ENCODE data around the gene KCNMB2. TPM values are rescaled to one million over a fixed set of nuclear protein-coding genes. Genes with fewer than 3 reads are reported as not detected.

Gene KCNMB2
- total and polyA plus RNA-seq, 8 donors: 0.48 to 3.7 (median 1.8) TPM; not detected in 4

DNA sequence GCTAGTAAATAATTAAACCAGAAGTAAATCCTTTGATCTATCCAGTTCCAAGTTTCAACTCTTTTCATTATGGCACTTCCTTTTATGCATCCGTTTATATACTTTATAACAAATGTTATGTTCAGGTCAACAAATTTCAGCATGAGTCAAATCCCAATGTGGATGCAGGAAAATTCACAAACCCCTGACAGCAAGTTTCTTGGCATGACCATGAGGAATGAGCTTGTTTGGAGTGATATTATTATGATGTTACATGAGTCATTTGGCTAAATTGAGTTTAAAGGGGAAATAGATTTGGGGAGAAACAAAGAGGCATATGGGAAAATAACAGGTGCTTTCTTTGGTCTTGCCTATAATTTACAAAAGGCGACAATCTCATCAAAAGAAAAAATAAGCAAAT is 32.1 kb upstream of the KCNMB2 start:
- WGBS, 5 donors: 51 to 66% (median 55%) methylated on average over 2 of the region's 2 CpGs
- intact Hi-C loops (cut with DNase I; ENCODE audit: low total_unique reads): no loop called here
- Histone ChIP-seq H3K4me3 (no peak overlapping the region), H3K9me3 (no peaks in the 10 kb centered on the region), H3K36me3 (no peaks in the 10 kb centered on the region), H3K27me3 (no peaks in the 10 kb centered on the region), H3K27ac (no peak overlapping the region), H3K4me1 (peaks cover 5 to 19% (median 14%) of the 10 kb centered on the region in 4 donors)
- no peak for DNase-seq
- TF ChIP-seq POLR2A (IDR thresholded peaks at IDR 0.05) (no peak), EP300 (IDR thresholded peaks at IDR 0.05) (no peak), POLR2AphosphoS5 (IDR thresholded peaks at IDR 0.05) (no peak)
- TF ChIP-seq, protein P1, sequence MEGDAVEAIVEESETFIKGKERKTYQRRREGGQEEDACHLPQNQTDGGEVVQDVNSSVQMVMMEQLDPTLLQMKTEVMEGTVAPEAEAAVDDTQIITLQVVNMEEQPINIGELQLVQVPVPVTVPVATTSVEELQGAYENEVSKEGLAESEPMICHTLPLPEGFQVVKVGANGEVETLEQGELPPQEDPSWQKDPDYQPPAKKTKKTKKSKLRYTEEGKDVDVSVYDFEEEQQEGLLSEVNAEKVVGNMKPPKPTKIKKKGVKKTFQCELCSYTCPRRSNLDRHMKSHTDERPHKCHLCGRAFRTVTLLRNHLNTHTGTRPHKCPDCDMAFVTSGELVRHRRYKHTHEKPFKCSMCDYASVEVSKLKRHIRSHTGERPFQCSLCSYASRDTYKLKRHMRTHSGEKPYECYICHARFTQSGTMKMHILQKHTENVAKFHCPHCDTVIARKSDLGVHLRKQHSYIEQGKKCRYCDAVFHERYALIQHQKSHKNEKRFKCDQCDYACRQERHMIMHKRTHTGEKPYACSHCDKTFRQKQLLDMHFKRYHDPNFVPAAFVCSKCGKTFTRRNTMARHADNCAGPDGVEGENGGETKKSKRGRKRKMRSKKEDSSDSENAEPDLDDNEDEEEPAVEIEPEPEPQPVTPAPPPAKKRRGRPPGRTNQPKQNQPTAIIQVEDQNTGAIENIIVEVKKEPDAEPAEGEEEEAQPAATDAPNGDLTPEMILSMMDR (IDR thresholded peaks at IDR 0.05): no peak

- Histone ChIP-seq H3K36me3 (no peaks in the 10 kb centered on the region), H3K27ac (no peak overlapping the region), H3K9me3 (no peaks in the 10 kb centered on the region), H3K4me3 (no peak overlapping the region), H3K4me1 (peaks cover 5 to 19% (median 14%) of the 10 kb centered on the region in 4 donors), H3K27me3 (no peaks in the 10 kb centered on the region)
- intact Hi-C loops (cut with DNase I; ENCODE audit: low total_unique reads): no loop called here
- WGBS, 5 donors: 31 to 61% (median 53%) methylated on average over 3 of the region's 3 CpGs
- no peak for DNase-seq
- TF ChIP-seq POLR2A (IDR thresholded peaks at IDR 0.05): no peak
- no peak for TF ChIP-seq EP300 (IDR thresholded peaks at IDR 0.05)
- TF ChIP-seq POLR2AphosphoS5 (IDR thresholded peaks at IDR 0.05): no peak
- TF ChIP-seq, protein P1 (IDR thresholded peaks at IDR 0.05): no peak
Observed at GRCh38 chr3:178505832-178506231, 30.4 kb upstream of the KCNMB2 start.

GRCh38 chr3:178507507-178508442 is 28.5 kb upstream of the KCNMB2 start:
- 32 to 49% (median 37%) methylated on average over 5 of the region's 5 CpGs for WGBS, 5 donors
- peak in 1 of 2 donors; percentile 58 for DNase-seq

DNA sequence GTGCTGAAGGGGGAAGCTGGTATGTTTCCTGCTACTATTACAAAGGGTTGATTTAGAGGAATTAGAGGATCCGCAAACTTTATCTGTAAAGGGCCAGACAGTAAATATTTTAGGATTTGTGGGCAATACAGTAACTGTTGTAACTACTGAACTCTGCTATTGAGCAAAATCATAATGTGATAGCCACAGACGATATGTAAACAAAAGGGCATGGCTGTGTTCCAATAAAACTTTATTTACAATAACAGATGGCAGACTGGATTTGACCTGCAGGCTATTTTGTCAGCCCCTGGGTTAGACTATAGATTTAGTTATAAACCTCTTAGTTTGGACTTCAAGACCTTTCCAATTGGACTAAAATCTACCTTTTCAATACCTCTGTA is 27.8 kb upstream of the KCNMB2 start:
- Histone ChIP-seq H3K9me3 (no peaks in the 10 kb centered on the region), H3K27me3 (no peaks in the 10 kb centered on the region), H3K36me3 (no peaks in the 10 kb centered on the region), H3K4me1 (peaks cover 5 to 19% (median 14%) of the 10 kb centered on the region in 4 donors), H3K27ac (no peak overlapping the region), H3K4me3 (no peak overlapping the region)
- TF ChIP-seq, protein P1 (IDR thresholded peaks at IDR 0.05): no peak
- TF ChIP-seq EP300 (IDR thresholded peaks at IDR 0.05) (no peak), POLR2AphosphoS5 (IDR thresholded peaks at IDR 0.05) (no peak), POLR2A (IDR thresholded peaks at IDR 0.05) (no peak)
- intact Hi-C loops (cut with DNase I; ENCODE audit: low total_unique reads): no loop called here
- 31 to 53% (median 35%) methylated on average over 2 of the region's 2 CpGs for WGBS, 5 donors
- DNase-seq: no peak

More at GRCh38 chr3:178507507-178508442, 28.5 kb upstream of the KCNMB2 start:
- peak in 1 of 3 donors; percentile 23 for TF ChIP-seq POLR2AphosphoS5 (IDR thresholded peaks at IDR 0.05)
- no peak for TF ChIP-seq EP300 (IDR thresholded peaks at IDR 0.05)
- TF ChIP-seq, protein P1 (IDR thresholded peaks at IDR 0.05): no peak
- Histone ChIP-seq H3K27me3 (no peaks in the 10 kb centered on the region), H3K36me3 (no peaks in the 10 kb centered on the region), H3K4me3 (no peak overlapping the region), H3K4me1 (peaks cover 5 to 19% (median 14%) of the 10 kb centered on the region in 4 donors), H3K27ac (peak overlapping the region in 2 of 5 donors; percentile 6 to 20), H3K9me3 (no peaks in the 10 kb centered on the region)
- intact Hi-C loops (cut with DNase I; ENCODE audit: low total_unique reads): no loop called here

Measured in stomach (tissue), 9 donors.